ENCODE results near the gene MAN2B2. TPM values are rescaled to one million over a fixed set of nuclear protein-coding genes. Genes with fewer than 3 reads are reported as not detected.

MAN2B2 gene
- polyA plus RNA-seq, 1 donor (not counting 4 experiments of a cell fraction or from before 2014, with no cell fraction given) = 7.4 TPM

GRCh38 chr4:6549890-6550620 lies 24.9 kb upstream of the MAN2B2 start:
- peaks cover 4% of the 10 kb centered on the region for H3K9me3 ChIP-seq (ENCODE audit: control insufficient read depth, low read depth, low read length)
- no peaks in the 10 kb centered on the region for H3K9me1 ChIP-seq (ENCODE audit: control insufficient read depth, extremely low read depth, insufficient read depth, low read length)
- H3K4me3 ChIP-seq (ENCODE audit: control insufficient read depth in 2 of 3, extremely low read depth in 1 of 3, insufficient read depth in 2 of 3, low read depth in 1 of 3, low read length in 3 of 3) = no peak overlapping the region
- H3K27ac ChIP-seq (ENCODE audit: control insufficient read depth, insufficient read depth, low read length) = no peak overlapping the region
- no peak overlapping the region for H2AFZ ChIP-seq (ENCODE audit: control insufficient read depth, low read length)
- FAIRE-seq (no peak), DNase-seq (ENCODE audit: low read depth, low spot score) (no peak)
- H3K4me2 ChIP-seq (ENCODE audit: control insufficient read depth, extremely low read depth, insufficient read depth, low read depth, low read length) = no peak overlapping the region
- no peaks in the 10 kb centered on the region for H4K20me1 ChIP-seq (ENCODE audit: control insufficient read depth, extremely low read depth, insufficient read depth, low read length)
- H3K9ac ChIP-seq (ENCODE audit: control insufficient read depth, extremely low read depth, insufficient read depth, low read length) = no peak overlapping the region
- dilution Hi-C loops (cut with MboI; ENCODE audit: extremely low pct_ligation_motif_present, low sequenced_read_pairs) = no loop called here
- TF ChIP-seq EZH2 (IDR thresholded peaks at IDR 0.05; ENCODE audit: low read length) = no peak
- no peak for TF ChIP-seq CTCF (optimal IDR thresholded peaks at IDR 0.05 in 1 of 3, IDR thresholded peaks at IDR 0.05 in 1 of 3, conservative IDR thresholded peaks at IDR 0.05 in 1 of 3; ENCODE audit: extremely low read depth in 1 of 3, insufficient read depth in 2 of 3, low read length in 3 of 3)
- H3K27me3 ChIP-seq (ENCODE audit: control insufficient read depth, extremely low read depth, insufficient read depth, low read length) = no peaks in the 10 kb centered on the region
- H3K36me3 ChIP-seq (ENCODE audit: control insufficient read depth in 2 of 2, extremely low read depth in 1 of 2, insufficient read depth in 2 of 2, low read length in 2 of 2) = no peaks in the 10 kb centered on the region
- H3K79me2 ChIP-seq (ENCODE audit: control insufficient read depth, insufficient read depth, low read length) = no peaks in the 10 kb centered on the region
- H3K4me1 ChIP-seq (ENCODE audit: control insufficient read depth, extremely low read depth, insufficient read depth, low read length) = no peaks in the 10 kb centered on the region

- Histone ChIP-seq H3K9me1 (ENCODE audit: control insufficient read depth, extremely low read depth, insufficient read depth, low read length) (no peaks in the 10 kb centered on the region), H3K9me3 (ENCODE audit: control insufficient read depth, low read depth, low read length) (peaks cover 4% of the 10 kb centered on the region), H4K20me1 (ENCODE audit: control insufficient read depth, extremely low read depth, insufficient read depth, low read length) (no peaks in the 10 kb centered on the region), H3K4me2 (ENCODE audit: control insufficient read depth, extremely low read depth, insufficient read depth, low read depth, low read length) (no peak overlapping the region), H3K4me1 (ENCODE audit: control insufficient read depth, extremely low read depth, insufficient read depth, low read length) (no peaks in the 10 kb centered on the region), H3K79me2 (ENCODE audit: control insufficient read depth, insufficient read depth, low read length) (no peaks in the 10 kb centered on the region), H3K9ac (ENCODE audit: control insufficient read depth, extremely low read depth, insufficient read depth, low read length) (no peak overlapping the region), H3K27me3 (ENCODE audit: control insufficient read depth, extremely low read depth, insufficient read depth, low read length) (no peaks in the 10 kb centered on the region), H3K4me3 (ENCODE audit: control insufficient read depth in 2 of 3, extremely low read depth in 1 of 3, insufficient read depth in 2 of 3, low read depth in 1 of 3, low read length in 3 of 3) (no peak overlapping the region), H3K36me3 (ENCODE audit: control insufficient read depth in 2 of 2, extremely low read depth in 1 of 2, insufficient read depth in 2 of 2, low read length in 2 of 2) (no peaks in the 10 kb centered on the region), H3K27ac (ENCODE audit: control insufficient read depth, insufficient read depth, low read length) (no peak overlapping the region), H2AFZ (ENCODE audit: control insufficient read depth, low read length) (no peak overlapping the region)
- FAIRE-seq = no peak
- no peak for DNase-seq (ENCODE audit: low read depth, low spot score)
- TF ChIP-seq EZH2 (IDR thresholded peaks at IDR 0.05; ENCODE audit: low read length) (no peak), CTCF (optimal IDR thresholded peaks at IDR 0.05 in 1 of 3, IDR thresholded peaks at IDR 0.05 in 1 of 3, conservative IDR thresholded peaks at IDR 0.05 in 1 of 3; ENCODE audit: extremely low read depth in 1 of 3, insufficient read depth in 2 of 3, low read length in 3 of 3) (no peak)
- dilution Hi-C loops (cut with MboI; ENCODE audit: extremely low pct_ligation_motif_present, low sequenced_read_pairs) = no loop called here
Observed at GRCh38 chr4:6550821-6551220, 24.2 kb upstream of the MAN2B2 start.
